Activated T-cell treated with anti-CD3 and anti-CD28 coated beads for 1 hour (primary cell): Measurements from ENCODE around the gene GTF2H4.

Experiments used
- DNase-seq: peaks from one replicate; pipeline ENCODE4 v3.0.0-alpha.2; 2020; ENCODE audit warnings: low read depth

Gene GTF2H4

GRCh38 chr6:30955367-30956042, 47.5 kb downstream of the GTF2H4 start:
- peak; percentile 64 for DNase-seq

- no peak for DNase-seq
Observed at GRCh38 chr6:30957716-30958115, 49.7 kb downstream of the GTF2H4 start.

GRCh38 chr6:30960907-30961673, 53.1 kb downstream of the GTF2H4 start:
- no peak for DNase-seq

GRCh38 chr6:30962716-30963115, 54.7 kb downstream of the GTF2H4 start:
- no peak for DNase-seq

- no peak for DNase-seq
Observed at GRCh38 chr6:30963641-30964040, 55.6 kb downstream of the GTF2H4 start.
